IMR-90 (cell line): ENCODE data around the gene IQSEC3.

Source experiments
- CHD1 ChIP-seq: IDR thresholded peaks from 2 replicates; pipeline ENCODE4 v1.6.1; 2012; ENCODE audit warnings: low read depth, low read length, improper control_type of control experiment
- MXI1 ChIP-seq: IDR thresholded peaks from 2 replicates; pipeline ENCODE4 v1.6.1; 2012; ENCODE audit warnings: low read depth, mild to moderate bottlenecking, low read length, moderate library complexity, borderline replicate concordance
- POLR2A ChIP-seq: IDR thresholded peaks from 2 replicates; pipeline ENCODE4 v1.6.1; 2012; ENCODE audit warnings: mild to moderate bottlenecking, low read depth, low read length
- RFX5 ChIP-seq: IDR thresholded peaks from 2 replicates; pipeline ENCODE4 v1.8.0; 2012; ENCODE audit warnings: low read depth, mild to moderate bottlenecking, low read length, moderate library complexity
- TF ChIP-seq, protein P1 (sequence below): conservative IDR thresholded peaks from 2 replicates; pipeline ENCODE4 v1.5.1; 2012; ENCODE audit warnings: mild to moderate bottlenecking, low read depth, low read length, improper control_type of control experiment
- TF ChIP-seq, protein P2 (sequence below): fragments of 150-350 bp; IDR thresholded peaks from 2 replicates; pipeline ENCODE4 v1.6.1; 2016; ENCODE audit warnings: low read depth, mild to moderate bottlenecking, low read length, moderate library complexity, borderline replicate concordance

GRCh38 chr12:178829-179109 lies 112.2 kb downstream of the IQSEC3 start:
- TF ChIP-seq, protein P1, sequence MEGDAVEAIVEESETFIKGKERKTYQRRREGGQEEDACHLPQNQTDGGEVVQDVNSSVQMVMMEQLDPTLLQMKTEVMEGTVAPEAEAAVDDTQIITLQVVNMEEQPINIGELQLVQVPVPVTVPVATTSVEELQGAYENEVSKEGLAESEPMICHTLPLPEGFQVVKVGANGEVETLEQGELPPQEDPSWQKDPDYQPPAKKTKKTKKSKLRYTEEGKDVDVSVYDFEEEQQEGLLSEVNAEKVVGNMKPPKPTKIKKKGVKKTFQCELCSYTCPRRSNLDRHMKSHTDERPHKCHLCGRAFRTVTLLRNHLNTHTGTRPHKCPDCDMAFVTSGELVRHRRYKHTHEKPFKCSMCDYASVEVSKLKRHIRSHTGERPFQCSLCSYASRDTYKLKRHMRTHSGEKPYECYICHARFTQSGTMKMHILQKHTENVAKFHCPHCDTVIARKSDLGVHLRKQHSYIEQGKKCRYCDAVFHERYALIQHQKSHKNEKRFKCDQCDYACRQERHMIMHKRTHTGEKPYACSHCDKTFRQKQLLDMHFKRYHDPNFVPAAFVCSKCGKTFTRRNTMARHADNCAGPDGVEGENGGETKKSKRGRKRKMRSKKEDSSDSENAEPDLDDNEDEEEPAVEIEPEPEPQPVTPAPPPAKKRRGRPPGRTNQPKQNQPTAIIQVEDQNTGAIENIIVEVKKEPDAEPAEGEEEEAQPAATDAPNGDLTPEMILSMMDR: no peak
- no peak for TF ChIP-seq RFX5
- TF ChIP-seq CHD1: no peak
- no peak for TF ChIP-seq POLR2A
- no peak for TF ChIP-seq MXI1
- TF ChIP-seq, protein P2, sequence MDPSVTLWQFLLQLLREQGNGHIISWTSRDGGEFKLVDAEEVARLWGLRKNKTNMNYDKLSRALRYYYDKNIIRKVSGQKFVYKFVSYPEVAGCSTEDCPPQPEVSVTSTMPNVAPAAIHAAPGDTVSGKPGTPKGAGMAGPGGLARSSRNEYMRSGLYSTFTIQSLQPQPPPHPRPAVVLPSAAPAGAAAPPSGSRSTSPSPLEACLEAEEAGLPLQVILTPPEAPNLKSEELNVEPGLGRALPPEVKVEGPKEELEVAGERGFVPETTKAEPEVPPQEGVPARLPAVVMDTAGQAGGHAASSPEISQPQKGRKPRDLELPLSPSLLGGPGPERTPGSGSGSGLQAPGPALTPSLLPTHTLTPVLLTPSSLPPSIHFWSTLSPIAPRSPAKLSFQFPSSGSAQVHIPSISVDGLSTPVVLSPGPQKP: no peak
